ENCODE results near the gene NSUN2.

The NSUN2 gene

GRCh38 chr5:6602441-6602840 is 30.4 kb downstream of the NSUN2 start:
- no peak for DNase-seq

DNA sequence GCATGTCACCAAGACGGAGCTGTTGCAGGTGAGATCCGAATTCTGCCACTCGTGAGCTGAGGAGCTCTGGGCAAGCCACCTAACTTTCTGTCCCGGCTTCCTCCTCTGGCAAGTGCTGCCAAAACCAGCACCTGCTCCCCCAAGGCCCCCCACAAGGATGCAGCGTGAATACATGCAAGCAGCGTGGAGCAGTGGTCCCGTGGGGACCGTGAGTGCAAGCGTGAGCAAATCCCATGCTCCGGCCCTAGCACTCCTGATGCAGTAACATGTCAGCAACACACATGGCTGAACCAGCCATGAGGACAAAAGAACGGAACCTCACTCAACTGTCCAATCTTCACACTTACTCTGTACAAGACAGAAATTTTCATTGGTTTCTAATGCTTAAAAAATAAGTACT is 31.0 kb downstream of the NSUN2 start:
- no peak for DNase-seq

GRCh38 chr5:6601271-6601670 is 31.6 kb downstream of the NSUN2 start:
- DNase-seq = no peak

- DNase-seq = no peak
Measured at GRCh38 chr5:6599739-6600138, 33.1 kb downstream of the NSUN2 start.

DNA sequence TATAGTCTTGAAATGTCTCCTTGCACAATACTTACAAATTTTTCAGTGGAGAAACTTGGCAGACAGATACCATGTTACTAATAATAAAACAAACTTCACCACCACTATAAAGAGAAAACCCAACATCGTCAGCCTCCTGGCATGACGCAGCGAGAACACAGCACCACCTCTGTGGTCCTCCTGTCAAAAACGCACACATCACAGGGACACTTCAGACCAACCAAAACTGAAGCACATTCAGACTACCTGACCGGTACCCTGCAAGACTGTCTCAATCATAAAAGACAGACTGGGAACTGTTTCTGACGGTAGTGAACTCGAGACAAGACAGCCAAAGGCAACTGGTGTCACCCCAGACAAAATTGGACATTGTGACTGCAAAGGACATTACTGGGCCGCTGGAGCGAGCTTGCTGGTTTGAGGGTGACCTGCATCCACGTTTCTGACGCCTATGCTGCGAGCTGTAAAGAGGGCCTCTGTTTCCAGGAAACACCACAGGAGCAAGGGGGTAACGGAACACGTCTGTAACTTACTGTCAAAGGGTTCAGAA is 34.4 kb downstream of the NSUN2 start:
- DNase-seq = no peak

DNA sequence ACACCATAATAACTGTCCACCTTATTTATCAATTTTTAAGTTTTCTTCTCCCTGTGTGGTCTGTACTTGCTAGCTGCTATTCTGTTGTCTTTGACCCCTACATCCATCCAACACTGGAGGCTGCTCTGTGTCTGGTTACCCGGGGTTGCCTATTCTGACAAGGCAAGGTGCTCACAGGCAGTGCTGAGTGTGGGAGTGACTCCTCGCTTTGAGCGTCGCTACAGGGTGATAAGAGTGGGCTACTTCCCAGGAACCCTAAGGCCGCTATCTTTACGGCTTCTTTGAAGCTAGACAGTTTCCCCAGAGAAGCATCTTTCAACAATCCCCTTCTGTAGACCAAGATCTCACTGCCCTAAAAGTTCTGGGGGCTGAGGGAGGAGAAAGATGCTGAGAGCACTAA is 35.3 kb downstream of the NSUN2 start:
- DNase-seq = no peak

DNA sequence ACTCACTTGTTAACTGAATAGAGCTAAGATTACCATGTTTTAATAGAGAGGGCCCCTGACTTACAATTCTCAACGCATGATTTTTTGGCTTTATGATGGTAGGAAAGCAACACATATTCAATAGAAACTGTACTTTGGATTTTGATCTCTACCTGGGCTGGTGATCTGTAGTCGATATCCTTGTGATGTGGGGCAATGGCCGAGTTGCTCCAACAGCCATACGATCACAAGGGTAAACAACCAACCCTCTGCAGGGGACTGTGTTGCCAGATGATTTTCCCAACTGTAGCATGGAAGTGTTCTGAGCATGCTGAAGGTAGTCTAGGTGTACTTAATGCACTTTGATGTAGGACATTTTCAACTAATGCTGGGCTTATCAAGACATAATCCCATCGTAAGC is 36.5 kb downstream of the NSUN2 start:
- DNase-seq = no peak

DNA sequence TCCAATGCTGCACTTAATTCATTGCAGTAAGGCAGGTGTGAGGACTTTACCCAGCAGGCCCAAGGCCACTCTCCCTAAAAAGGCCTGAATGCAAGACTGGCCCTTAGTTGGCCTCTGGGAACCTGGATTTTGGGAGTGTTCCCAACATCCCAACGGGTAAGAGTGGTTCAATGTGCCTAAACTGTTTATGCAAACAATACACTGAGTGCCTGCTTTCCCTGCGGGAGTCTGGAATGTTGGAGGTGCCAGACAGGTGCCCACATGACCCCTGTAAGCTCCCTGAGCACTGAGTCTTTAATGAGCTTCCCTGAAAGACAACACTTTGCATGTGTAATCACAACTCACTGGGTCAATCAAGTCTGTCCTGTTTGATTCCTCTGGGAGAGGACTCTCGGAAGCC is 37.4 kb downstream of the NSUN2 start:
- no peak for DNase-seq

- DNase-seq = no peak
Measured at GRCh38 chr5:6594066-6594465, 38.8 kb downstream of the NSUN2 start.

- DNase-seq = no peak
Measured at GRCh38 chr5:6593148-6594016, 39.5 kb downstream of the NSUN2 start.

GRCh38 chr5:6592601-6593000 is 40.2 kb downstream of the NSUN2 start:
- no peak for DNase-seq

DNA sequence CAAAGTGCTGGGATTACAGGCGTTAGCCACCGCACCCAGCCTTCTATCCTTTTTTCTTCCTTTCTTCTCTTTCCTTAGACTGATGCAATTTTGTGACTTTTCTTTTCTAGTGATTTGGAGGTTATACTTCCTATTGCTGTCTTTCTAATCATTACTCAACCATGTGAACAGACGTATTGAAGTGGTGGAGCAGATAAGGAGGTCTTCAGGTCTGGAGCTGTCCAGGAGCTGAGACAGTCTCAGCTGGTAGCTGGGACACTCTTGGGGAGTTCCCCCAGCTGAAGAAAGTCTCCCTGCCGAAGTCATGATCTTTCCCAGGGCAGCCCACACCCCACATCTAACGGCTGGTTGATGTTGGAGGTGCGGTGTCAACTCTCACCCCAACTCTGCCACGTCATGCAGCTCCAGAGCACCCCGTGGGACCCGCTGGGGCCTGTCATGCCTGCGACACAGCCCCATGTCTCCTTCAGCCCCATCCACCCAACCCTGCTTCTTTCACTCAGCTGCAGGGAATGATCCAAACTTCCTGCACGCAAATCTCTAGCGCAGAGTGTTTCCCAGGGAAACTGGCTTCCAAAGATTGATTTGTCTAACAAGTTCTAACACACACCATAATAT is 41.1 kb downstream of the NSUN2 start:
- no peak for DNase-seq

- no peak for DNase-seq
Measured at GRCh38 chr5:6590581-6590980, 42.3 kb downstream of the NSUN2 start.

GRCh38 chr5:6587171-6587570 is 45.7 kb downstream of the NSUN2 start:
- no peak for DNase-seq

DNA sequence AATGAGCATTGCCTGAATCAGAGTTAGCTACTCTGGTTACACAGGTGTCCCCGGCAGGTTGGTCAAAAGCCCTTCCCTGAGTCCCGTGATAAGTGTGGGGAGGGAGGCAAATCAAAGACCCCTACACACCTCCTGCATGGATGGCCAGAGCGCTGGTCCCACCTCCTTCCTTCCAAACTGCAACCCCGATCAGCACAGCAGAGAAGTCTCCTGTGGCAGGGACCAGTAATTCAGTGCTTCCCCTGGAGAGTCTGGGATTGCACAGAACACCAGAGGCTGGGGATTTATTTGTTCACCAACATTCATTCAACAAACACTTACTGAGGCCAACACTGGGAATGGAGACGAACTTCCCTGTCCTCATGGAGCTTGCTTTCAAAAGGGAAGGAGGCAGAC is 46.2 kb downstream of the NSUN2 start:
- no peak for DNase-seq

DNA sequence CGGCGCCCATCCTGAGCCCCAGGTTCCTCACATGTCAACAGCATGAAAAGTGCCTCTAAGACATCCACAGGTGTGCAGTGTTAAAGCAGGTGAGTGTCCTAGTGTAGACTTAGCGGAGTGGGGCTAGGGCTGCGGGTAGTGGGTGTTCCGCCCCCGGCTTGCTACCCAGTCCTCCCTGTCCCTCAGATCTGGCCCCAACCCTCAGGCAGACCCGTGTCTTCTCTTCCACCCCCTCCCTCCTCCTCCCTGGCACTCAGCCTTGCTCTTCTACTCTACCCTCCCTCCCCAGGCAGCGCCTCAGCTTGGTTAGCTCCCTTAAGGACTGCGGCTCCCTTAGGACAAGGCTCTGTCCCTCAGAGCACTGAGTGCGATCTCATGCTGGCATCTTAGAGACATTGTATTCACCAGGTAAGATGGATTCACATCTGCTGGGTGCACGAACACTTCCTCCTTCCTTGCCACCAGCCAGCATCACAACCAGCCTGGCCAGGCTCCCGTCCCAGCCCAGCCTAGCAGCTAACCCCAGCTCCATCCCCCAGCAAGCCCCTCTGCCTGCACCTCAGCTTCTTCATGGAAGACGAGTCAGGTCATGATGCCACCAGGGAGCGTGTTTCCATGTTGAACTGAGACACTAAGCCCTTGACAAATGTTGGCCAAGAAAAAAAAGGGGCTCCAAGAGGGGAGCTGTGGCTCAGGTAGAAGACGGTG is 46.8 kb downstream of the NSUN2 start:
- no peak for DNase-seq

- no peak for DNase-seq
Measured at GRCh38 chr5:6585168-6585567, 47.7 kb downstream of the NSUN2 start.

DNA sequence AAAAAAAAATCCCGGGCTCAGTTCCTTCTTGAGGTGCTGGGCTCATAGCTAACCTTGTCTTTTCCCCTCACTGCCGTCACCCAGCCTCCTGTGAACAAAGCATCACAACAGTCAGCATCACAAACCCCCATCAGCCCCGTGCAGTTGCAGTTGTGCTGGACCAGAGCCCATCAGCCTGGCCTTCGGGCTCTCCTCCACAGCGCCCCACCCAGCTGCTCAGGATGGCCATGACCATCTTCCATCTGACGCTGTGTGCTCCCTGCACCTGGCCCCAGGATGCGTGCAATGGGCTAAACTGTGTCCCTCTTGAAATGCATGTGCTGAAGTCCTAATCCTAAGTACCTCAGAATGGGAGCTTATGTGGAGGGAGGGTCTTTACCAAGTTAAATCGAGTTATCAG is 48.1 kb downstream of the NSUN2 start:
- no peak for DNase-seq

DNA sequence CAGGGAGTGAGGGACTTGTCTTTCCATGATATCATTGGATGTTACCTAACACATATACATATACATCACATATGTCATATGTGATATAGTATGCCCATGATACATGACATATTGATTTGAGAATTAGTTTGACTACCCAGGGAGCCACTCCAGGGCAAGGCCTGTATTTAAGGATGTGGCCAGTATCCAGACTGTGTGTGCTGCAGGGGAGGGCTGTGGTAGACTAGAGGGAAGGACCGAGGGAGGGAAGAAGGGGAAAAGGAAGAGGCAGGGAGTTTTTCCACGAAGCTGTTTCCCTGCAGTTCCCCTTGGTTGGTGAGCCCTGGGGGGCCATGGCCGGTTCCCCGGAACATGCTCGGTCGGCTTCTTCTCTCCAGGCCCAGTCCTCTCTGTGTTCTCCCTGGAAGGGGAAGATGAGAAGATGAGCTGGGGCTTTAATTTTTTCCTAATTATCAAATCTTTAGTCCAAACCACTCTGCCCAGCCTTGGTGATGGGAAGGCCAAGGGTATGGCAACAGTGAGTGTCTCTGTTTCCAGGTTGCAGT is 48.7 kb downstream of the NSUN2 start:
- DNase-seq = no peak

DNA sequence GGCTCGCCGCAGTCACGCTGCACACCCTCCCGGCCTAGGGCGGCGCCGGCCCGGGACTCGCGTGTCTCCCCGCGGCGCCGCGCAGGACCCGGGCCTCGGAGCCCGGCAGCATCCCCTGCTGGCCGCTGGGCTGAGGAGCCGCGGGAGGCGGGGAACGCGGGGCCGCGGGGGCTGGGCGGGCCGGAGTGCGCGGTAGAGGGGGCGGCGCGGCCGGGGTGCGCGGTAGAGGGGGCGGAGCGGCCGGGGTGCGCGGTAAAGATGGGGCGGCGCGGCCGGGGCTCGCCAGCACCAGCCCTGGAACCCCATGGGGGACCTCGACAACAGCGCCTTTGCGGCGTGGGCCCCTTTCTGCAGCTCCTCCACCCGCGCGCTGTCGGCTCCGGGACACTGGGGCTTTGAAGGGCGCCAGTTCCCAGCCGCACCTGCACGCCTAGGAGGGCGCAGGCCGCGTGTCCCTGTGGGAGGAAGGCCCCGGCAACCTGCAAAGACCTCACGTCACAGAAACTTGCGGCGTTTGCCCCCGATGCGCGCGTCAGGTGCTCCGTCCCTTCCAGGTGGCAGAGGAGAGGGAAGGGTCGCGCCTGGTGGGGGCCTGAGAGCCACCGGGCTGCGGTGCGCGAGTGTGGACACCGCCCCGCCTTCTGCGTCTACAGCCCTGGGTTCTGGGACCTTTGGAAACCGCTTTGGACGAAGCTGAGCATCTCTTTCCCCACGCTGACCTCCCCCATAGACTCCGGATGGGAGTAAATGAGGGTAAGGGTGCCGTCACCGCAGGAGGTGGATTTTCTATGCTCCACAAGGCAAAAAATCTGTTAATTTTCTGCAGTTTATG is 49.6 kb downstream of the NSUN2 start:
- DNase-seq = peak; percentile 10

- DNase-seq = no peak
Measured at GRCh38 chr5:6582507-6583048, 50.3 kb downstream of the NSUN2 start.

Data from activated gamma-delta T cell (primary cell).